Trophoblast cell (in vitro differentiated cells and primary cell): ENCODE measurements around the gene DDX3X.

Source experiments
- DNase-seq, 2 donors: peaks; one replicate each; pipeline ENCODE4 v3.0.0-alpha.2; 2016
- H2AFZ ChIP-seq: 2 replicates; pipeline ENCODE4 v1.6.1; 2013; ENCODE audit warnings: low read length, moderate library complexity, mild to moderate bottlenecking; ENCODE audit not compliant: insufficient read depth, poor library complexity
- H2AK5ac ChIP-seq: 2 replicates; pipeline ENCODE4 v1.6.1; 2013; ENCODE audit warnings: mild to moderate bottlenecking, low read length
- H2BK120ac ChIP-seq: 2 replicates; pipeline ENCODE4 v1.6.1; 2013; ENCODE audit warnings: low read length, mild to moderate bottlenecking, moderate library complexity; ENCODE audit not compliant: insufficient read depth, poor library complexity
- H2BK12ac ChIP-seq: 2 replicates; pipeline ENCODE4 v1.6.1; 2013; ENCODE audit warnings: mild to moderate bottlenecking, low read length, moderate library complexity
- H2BK5ac ChIP-seq: 2 replicates; pipeline ENCODE4 v1.6.1; 2013; ENCODE audit warnings: low read length, low read depth, moderate library complexity, mild to moderate bottlenecking; ENCODE audit not compliant: poor library complexity
- H3K14ac ChIP-seq: 2 replicates; pipeline ENCODE4 v1.6.1; 2013; ENCODE audit warnings: mild to moderate bottlenecking, low read length
- H3K18ac ChIP-seq: 2 replicates; pipeline ENCODE4 v1.6.1; 2013; ENCODE audit warnings: mild to moderate bottlenecking, low read length
- H3K23ac ChIP-seq: 2 replicates; pipeline ENCODE4 v1.6.1; 2013; ENCODE audit warnings: low read length
- H3K27ac ChIP-seq: 2 replicates; pipeline ENCODE4 v1.5.1; 2013; ENCODE audit warnings: low read depth, mild to moderate bottlenecking, inconsistent platforms, low read length, moderate library complexity
- H3K27me3 ChIP-seq: 2 replicates; pipeline ENCODE4 v1.6.1; 2013; ENCODE audit warnings: inconsistent platforms, mild to moderate bottlenecking, low read length, moderate library complexity; ENCODE audit not compliant: insufficient read depth
- H3K36me3 ChIP-seq, 2 experiments: 1 replicate in 1 of 2; 2 replicates in 1 of 2; pipeline ENCODE4 v1.6.1; 2013; ENCODE audit warnings: low read length in 2 of 2, mild to moderate bottlenecking in 2 of 2, moderate library complexity in 1 of 2; ENCODE audit not compliant: insufficient read depth in 2 of 2, control insufficient read depth in 1 of 2
- H3K4ac ChIP-seq: 2 replicates; pipeline ENCODE4 v1.6.1; 2013; ENCODE audit warnings: low read depth, mild to moderate bottlenecking, low read length, moderate library complexity
- H3K4me1 ChIP-seq, 2 experiments: 1 replicate in 1 of 2; 2 replicates in 1 of 2; pipeline ENCODE4 v1.6.1; 2013; ENCODE audit warnings: low read length in 2 of 2, mild to moderate bottlenecking in 2 of 2, moderate library complexity in 1 of 2; ENCODE audit not compliant: insufficient read depth in 2 of 2, control insufficient read depth in 1 of 2
- H3K4me2 ChIP-seq: 2 replicates; pipeline ENCODE4 v1.6.1; 2013; ENCODE audit warnings: inconsistent platforms, mild to moderate bottlenecking, low read length, moderate library complexity
- H3K4me3 ChIP-seq: 2 replicates; pipeline ENCODE4 v1.5.1; 2013; ENCODE audit warnings: mild to moderate bottlenecking, low read depth, low read length, inconsistent platforms
- H3K79me1 ChIP-seq: one replicate; pipeline ENCODE4 v1.6.1; 2013; ENCODE audit warnings: low read length
- H3K79me2 ChIP-seq: 2 replicates; pipeline ENCODE4 v1.6.1; 2013; ENCODE audit warnings: low read length, mild to moderate bottlenecking; ENCODE audit not compliant: control insufficient read depth, insufficient read depth, poor library complexity
- H3K9ac ChIP-seq: 2 replicates; pipeline ENCODE4 v1.6.1; 2013; ENCODE audit warnings: mild to moderate bottlenecking, low read length
- H3K9me3 ChIP-seq: 2 replicates; pipeline ENCODE4 v1.6.1; 2013; ENCODE audit warnings: low read depth, mild to moderate bottlenecking, control low read depth, inconsistent platforms, low read length; ENCODE audit not compliant: insufficient read depth
- H4K12ac ChIP-seq: 2 replicates; pipeline ENCODE4 v1.6.1; 2013; ENCODE audit warnings: low read depth, mild to moderate bottlenecking, low read length, moderate library complexity
- H4K8ac ChIP-seq: 2 replicates; pipeline ENCODE4 v1.6.1; 2013; ENCODE audit warnings: low read depth, mild to moderate bottlenecking, low read length, moderate library complexity
- H4K91ac ChIP-seq: one replicate; pipeline ENCODE4 v1.6.1; 2013; ENCODE audit warnings: low read depth, mild to moderate bottlenecking, low read length, moderate library complexity
- WGBS: extraction: QIAGEN DNeasy Blood & Tissue Kit; methylation state at CpG from one replicate; pipeline ENCODE4 v1.1.7; 2013; ENCODE audit warnings: missing lambda C conversion rate; ENCODE audit not compliant: insufficient read length, insufficient coverage; ENCODE audit errors: extremely low coverage; 5-methylcytosine and 5-hydroxymethylcytosine counted together

The DDX3X gene

DNA sequence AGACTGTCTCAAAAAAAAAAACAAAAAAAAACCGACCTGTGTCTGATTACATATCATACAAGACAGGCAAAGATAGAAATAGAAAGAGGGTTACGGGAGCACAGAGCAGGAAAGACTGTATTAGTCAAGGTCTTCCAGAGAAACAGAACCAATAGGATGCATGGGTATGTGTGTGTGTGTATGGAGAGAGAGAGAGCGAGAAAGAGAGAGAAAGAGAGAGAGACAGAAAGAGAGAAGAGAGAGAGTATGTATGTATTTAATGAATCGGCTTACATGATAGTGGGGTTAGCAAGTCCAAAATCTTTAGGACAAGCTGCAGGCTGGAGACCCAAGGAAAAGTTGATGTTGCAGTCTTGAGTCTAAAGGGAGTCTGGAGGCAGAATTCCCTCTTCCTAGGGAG lies 7.5 kb upstream of the DDX3X start:
- Histone ChIP-seq H4K12ac (no peak overlapping the region), H2BK120ac (no peak overlapping the region), H2BK5ac (no peak overlapping the region), H3K4me3 (no peak overlapping the region), H2AK5ac (no peak overlapping the region), H4K91ac (no peak overlapping the region), H3K14ac (no peak overlapping the region), H3K9ac (no peak overlapping the region), H3K79me1 (no peaks in the 10 kb centered on the region), H3K27ac (no peak overlapping the region), H3K4me2 (no peak overlapping the region), H3K18ac (no peak overlapping the region), H3K27me3 (no peaks in the 10 kb centered on the region), H4K8ac (no peak overlapping the region), H3K23ac (no peak overlapping the region), H2BK12ac (no peak overlapping the region), H3K36me3 (no peaks in the 10 kb centered on the region), H3K79me2 (no peaks in the 10 kb centered on the region), H2AFZ (no peak overlapping the region), H3K4ac (no peak overlapping the region), H3K4me1 (peaks cover 3 to 5% of the 10 kb centered on the region in 2 experiments), H3K9me3 (no peaks in the 10 kb centered on the region)
- no CpG with 5 or more reads among the region's 4 CpGs for WGBS
- no peak for DNase-seq

DNA sequence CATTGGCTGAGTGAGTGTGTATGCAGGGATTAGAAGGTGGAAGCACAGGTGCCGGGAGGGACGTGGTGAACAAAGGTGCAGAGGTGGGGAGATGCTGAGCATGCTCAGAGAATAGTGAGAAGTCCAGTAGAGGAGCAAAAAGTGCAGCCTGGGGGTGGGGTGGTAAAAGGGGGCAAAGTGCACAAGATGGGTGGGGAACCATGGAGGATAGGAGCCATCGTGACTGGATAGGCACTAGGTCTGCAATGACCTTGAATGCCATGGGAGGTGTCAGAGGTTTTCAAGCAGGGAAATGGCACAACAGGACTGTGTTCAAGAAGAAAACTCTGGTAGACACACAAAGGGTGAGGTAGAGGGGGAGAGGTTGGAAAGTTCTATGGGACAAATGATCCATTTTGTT lies 6.6 kb upstream of the DDX3X start:
- Histone ChIP-seq H3K9me3 (no peaks in the 10 kb centered on the region), H3K4me1 (peaks cover 4 to 5% of the 10 kb centered on the region in 2 experiments), H3K9ac (no peak overlapping the region), H3K4me3 (no peak overlapping the region), H3K4ac (no peak overlapping the region), H3K18ac (no peak overlapping the region), H2AFZ (no peak overlapping the region), H3K27me3 (no peaks in the 10 kb centered on the region), H2BK12ac (no peak overlapping the region), H3K36me3 (no peaks in the 10 kb centered on the region), H4K91ac (no peak overlapping the region), H2BK120ac (no peak overlapping the region), H4K12ac (no peak overlapping the region), H3K79me2 (no peaks in the 10 kb centered on the region), H2BK5ac (no peak overlapping the region), H3K23ac (no peak overlapping the region), H3K79me1 (no peaks in the 10 kb centered on the region), H3K27ac (no peak overlapping the region), H3K4me2 (no peak overlapping the region), H4K8ac (no peak overlapping the region), H3K14ac (no peak overlapping the region), H2AK5ac (no peak overlapping the region)
- no CpG with 5 or more reads among the region's 3 CpGs for WGBS
- no peak for DNase-seq

DNA sequence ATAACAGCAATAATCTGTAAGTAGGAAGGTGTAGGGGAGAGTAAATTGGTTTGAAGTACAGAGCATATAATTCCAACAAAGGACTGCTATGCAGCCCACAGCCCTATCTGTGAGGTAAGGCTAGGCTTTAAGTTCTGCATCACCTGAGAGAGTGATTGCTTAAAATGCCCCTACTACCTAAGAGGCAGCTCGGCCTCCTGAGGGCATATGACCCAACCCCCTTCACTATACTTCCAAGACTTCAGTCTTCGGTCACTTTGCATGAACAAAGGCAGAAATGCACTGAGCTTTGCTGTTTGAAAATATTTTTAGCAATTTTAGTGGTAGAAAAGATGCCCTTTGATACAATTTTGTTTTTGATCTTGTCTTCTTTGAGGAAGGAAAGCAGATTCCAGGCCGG lies 4.9 kb upstream of the DDX3X start:
- Histone ChIP-seq H3K4me1 (peaks cover 4 to 5% of the 10 kb centered on the region in 2 experiments), H2BK12ac (no peak overlapping the region), H3K4me3 (no peak overlapping the region), H4K12ac (no peak overlapping the region), H3K18ac (no peak overlapping the region), H3K14ac (no peak overlapping the region), H3K4me2 (no peak overlapping the region), H3K79me1 (peaks cover 11% of the 10 kb centered on the region), H3K79me2 (peaks cover 7% of the 10 kb centered on the region), H3K27ac (no peak overlapping the region), H3K9me3 (no peaks in the 10 kb centered on the region), H2AFZ (no peak overlapping the region), H3K9ac (no peak overlapping the region), H4K8ac (no peak overlapping the region), H2AK5ac (no peak overlapping the region), H3K4ac (no peak overlapping the region), H4K91ac (no peak overlapping the region), H3K23ac (no peak overlapping the region), H3K27me3 (no peaks in the 10 kb centered on the region), H3K36me3 (no peaks in the 10 kb centered on the region), H2BK5ac (no peak overlapping the region), H2BK120ac (no peak overlapping the region)
- DNase-seq = peak; percentile 75 to 82
- no CpG with 5 or more reads among the region's 3 CpGs for WGBS

DNA sequence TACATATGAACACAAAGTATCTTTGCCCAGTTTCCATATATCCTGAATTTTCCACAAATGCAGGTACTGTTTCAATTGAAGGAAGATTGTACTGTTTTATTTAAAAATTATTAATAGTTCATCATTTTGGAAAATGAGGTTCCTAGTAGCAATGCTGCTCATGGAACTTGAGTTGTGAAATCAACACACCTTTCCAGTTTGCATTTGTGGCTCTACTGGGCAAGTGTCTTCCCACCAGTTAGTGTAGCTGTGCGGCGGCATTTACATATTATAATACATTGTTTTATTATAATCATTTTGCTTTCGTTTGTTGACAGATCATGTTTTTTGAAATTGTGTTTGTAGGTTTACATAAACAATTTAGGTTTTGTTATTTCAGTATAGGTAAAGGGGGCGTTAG lies 2.0 kb upstream of the DDX3X start:
- no peak overlapping the region for H3K23ac ChIP-seq
- H2BK120ac ChIP-seq = no peak overlapping the region
- H2BK12ac ChIP-seq = no peak overlapping the region
- peak in 1 of 2 donors; percentile 61 for DNase-seq
- H3K27me3 ChIP-seq = no peaks in the 10 kb centered on the region
- H3K9me3 ChIP-seq = no peaks in the 10 kb centered on the region
- no CpG with 5 or more reads among the region's 4 CpGs for WGBS
- no peak overlapping the region for H4K91ac ChIP-seq
- no peak overlapping the region for H3K4ac ChIP-seq
- H2AFZ ChIP-seq = no peak overlapping the region
- no peaks in the 10 kb centered on the region for H3K36me3 ChIP-seq
- H2AK5ac ChIP-seq = no peak overlapping the region
- peaks cover 18% of the 10 kb centered on the region for H3K79me1 ChIP-seq
- no peak overlapping the region for H3K27ac ChIP-seq
- no peak overlapping the region for H3K18ac ChIP-seq
- peaks cover 5 to 7% of the 10 kb centered on the region in 2 experiments for H3K4me1 ChIP-seq
- H3K4me3 ChIP-seq = no peak overlapping the region
- H4K12ac ChIP-seq = no peak overlapping the region
- no peak overlapping the region for H3K9ac ChIP-seq
- no peak overlapping the region for H3K4me2 ChIP-seq
- no peak overlapping the region for H2BK5ac ChIP-seq
- peaks cover 21% of the 10 kb centered on the region for H3K79me2 ChIP-seq
- H3K14ac ChIP-seq = no peak overlapping the region
- no peak overlapping the region for H4K8ac ChIP-seq
